Lung (tissue), 10 donors: ENCODE measurements around the gene NPIPA1. TPM values are rescaled to one million over a fixed set of nuclear protein-coding genes. Genes with fewer than 3 reads are reported as not detected.
"Not testable (repeated sequence)": the region's sequence is repeated elsewhere in the genome, so short reads cannot be mapped to it uniquely, and the experiment has no call there.

ENCODE experiments used
- ATAC-seq: fragments of 200-7000 bp; cut with Tn5 transposase; one replicate; pipeline ENCODE4 v1.9.1; 2020; ENCODE audit warnings: moderate number of reproducible peaks; ENCODE audit not compliant: insufficient read depth, low FRiP score
- DNase-seq, 3 donors: peaks; one replicate each; pipeline ENCODE4 v3.0.0-alpha.2; 2013 to 2017
- H3K27ac ChIP-seq, 2 donors: one replicate each; pipeline ENCODE4 v1.5.1; 2013; ENCODE audit warnings: mild to moderate bottlenecking in 2 of 2, moderate library complexity in 2 of 2, control low read depth in 1 of 2, inconsistent platforms in 1 of 2, low read depth in 1 of 2, low read length in 1 of 2
- H3K27me3 ChIP-seq, 3 donors: one replicate each; pipeline ENCODE4 v1.5.1; 2013; ENCODE audit warnings: low read length in 2 of 3; ENCODE audit not compliant: control insufficient read depth in 3 of 3, insufficient read depth in 3 of 3
- H3K36me3 ChIP-seq, 4 donors: one replicate each; pipeline ENCODE4 v1.5.1; 2013; ENCODE audit warnings: low read length in 4 of 4, mild to moderate bottlenecking in 1 of 4, moderate library complexity in 1 of 4; ENCODE audit not compliant: control insufficient read depth in 4 of 4, insufficient read depth in 4 of 4
- H3K4me1 ChIP-seq, 5 donors: one replicate each; pipeline ENCODE4 v1.5.1; 2013; ENCODE audit warnings: low read length in 5 of 5, mild to moderate bottlenecking in 2 of 5, moderate library complexity in 1 of 5; ENCODE audit not compliant: control insufficient read depth in 5 of 5, insufficient read depth in 5 of 5
- H3K4me3 ChIP-seq: one replicate; pipeline ENCODE4 v1.5.1; 2013; ENCODE audit warnings: mild to moderate bottlenecking, control low read depth, moderate library complexity
- H3K9ac ChIP-seq, 2 donors: one replicate each; pipeline ENCODE4 v1.5.1; 2013; ENCODE audit warnings: low read length in 2 of 2, control low read depth in 1 of 2; ENCODE audit not compliant: insufficient read depth in 1 of 2
- H3K9me3 ChIP-seq, 4 donors: one replicate each; pipeline ENCODE4 v1.5.1; 2013; ENCODE audit warnings: low read length in 3 of 4, mild to moderate bottlenecking in 1 of 4, moderate library complexity in 1 of 4; ENCODE audit not compliant: control insufficient read depth in 4 of 4, insufficient read depth in 3 of 4
- WGBS, 2 donors: extraction: QIAGEN DNeasy Blood & Tissue Kit; methylation state at CpG; one replicate each; pipeline ENCODE4 v1.1.7; 2013; 5-methylcytosine and 5-hydroxymethylcytosine counted together
- polyA plus RNA-seq, 2 donors: library from polyadenylated mRNA; stranded (reverse); fragments of 200-250 nt; gene quantifications; one replicate each; pipeline ENCODE4 v1.2.1, GENCODE V29; 2013
- total RNA-seq, 2 donors: library from RNA; depleted of rRNA in 1 of 2; stranded (reverse); fragments of >200 nt in 1 of 2; gene quantifications; one replicate each; pipeline ENCODE4 v1.2.1, GENCODE V29; 2014 to 2021
- donor health status: Bipolar disorder and iron deficiency.
- donor health status: healthy.
- donor health status: DM: yes; HTN: yes; CAD: no.

NPIPA1 gene
- total and polyA plus RNA-seq, 4 donors: 49.7 to 90.0 (median 75.3) TPM

DNA sequence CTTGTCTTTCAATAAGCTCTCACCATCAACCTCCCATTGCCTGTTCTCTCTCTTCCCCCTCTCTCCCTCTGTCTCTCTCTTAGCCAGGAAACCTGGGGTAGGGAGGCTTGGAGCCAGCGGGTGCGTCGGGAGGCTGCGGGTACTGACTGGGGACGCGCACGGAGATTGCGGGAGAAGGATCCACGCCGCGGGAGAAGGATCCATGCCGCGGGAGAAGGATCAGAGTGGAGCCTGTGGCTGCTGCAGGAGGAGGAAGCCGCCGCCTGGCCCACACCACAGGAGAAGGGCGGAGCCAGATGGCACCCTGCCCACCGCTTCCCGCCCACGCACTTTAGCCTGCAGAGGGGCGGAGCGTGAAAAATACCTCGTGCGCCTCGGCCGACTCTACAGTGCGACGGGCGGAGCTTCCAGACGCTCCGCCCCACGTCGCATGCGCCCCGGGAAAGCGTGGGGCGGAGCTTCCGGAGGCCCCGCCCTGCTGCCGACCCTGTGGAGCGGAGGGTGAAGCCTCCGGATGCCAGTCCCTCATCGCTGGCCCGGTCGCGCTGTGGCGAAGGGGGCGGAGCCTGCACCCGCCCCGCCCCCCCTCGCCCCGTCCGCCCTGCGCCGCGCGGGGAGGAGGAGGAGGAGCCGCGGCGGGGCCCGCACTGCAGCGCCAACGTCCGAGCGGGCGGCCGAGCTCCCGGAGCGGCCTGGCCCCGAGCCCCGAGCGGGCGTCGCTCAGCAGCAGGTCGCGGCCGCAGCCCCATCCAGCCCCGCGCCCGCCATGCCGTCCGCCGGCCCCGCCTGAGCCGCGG lies 26.2 kb upstream of the NPIPA1 start:
- H3K9me3 ChIP-seq: not testable (repeated sequence)
- peak; percentile 69 for ATAC-seq
- no CpG with 5 or more reads among the region's 85 CpGs for WGBS, 2 donors

DNA sequence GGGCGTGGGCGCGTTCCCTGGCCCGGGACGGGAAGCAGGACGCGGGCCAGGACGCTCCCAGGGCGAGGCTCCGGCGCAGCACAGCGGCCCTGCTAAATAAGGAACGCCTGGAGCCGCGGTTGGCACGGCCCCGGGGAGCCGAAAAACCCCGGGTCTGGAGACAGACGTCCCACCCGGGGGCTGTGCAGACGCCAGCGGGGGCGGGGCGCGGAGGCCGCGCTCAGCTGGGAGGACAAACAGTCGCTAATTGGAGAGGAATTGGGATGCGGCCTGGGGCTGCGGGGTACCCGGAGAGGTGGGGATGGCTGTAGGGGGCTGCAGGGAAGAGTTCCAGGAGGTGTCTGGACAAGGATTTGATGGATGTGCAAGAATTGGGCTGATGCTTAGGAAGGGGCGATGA lies 25.3 kb upstream of the NPIPA1 start:
- not testable (repeated sequence) for DNase-seq

More for the DNA sequence above, 26.2 kb upstream of the NPIPA1 start:
- H3K27ac ChIP-seq, DNase-seq, H3K36me3 ChIP-seq, H3K4me1 ChIP-seq, H3K4me3 ChIP-seq, H3K9ac ChIP-seq, H3K27me3 ChIP-seq: not testable (repeated sequence)

DNA sequence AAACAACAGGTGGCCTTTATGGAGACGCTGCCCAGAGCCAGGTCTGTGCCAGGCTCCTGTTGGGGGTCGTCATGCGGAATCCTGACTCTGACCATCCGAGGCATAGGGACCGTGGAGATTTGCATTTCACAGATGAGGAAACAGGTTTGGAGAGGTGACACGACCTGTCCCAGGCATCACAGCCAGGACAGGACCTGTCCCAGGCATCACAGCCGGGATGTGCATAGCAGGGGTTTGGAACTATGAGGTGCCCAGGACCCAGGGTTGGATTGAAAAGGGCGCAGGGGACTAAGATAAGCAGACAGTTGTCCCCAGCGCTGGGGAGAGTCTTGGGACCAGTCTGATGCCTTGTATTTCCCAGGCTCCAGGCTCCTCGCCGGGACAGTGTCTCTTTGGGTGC lies 24.7 kb upstream of the NPIPA1 start:
- H3K27me3 ChIP-seq, H3K4me1 ChIP-seq, ATAC-seq, H3K9me3 ChIP-seq, DNase-seq, H3K36me3 ChIP-seq, H3K27ac ChIP-seq, H3K9ac ChIP-seq, H3K4me3 ChIP-seq: not testable (repeated sequence)
- WGBS, 2 donors: 59 to 79% methylated on average over 2 of the region's 11 CpGs

More for the DNA sequence above, 25.3 kb upstream of the NPIPA1 start:
- H3K27me3 ChIP-seq, H3K4me1 ChIP-seq, H3K9ac ChIP-seq, H3K9me3 ChIP-seq, ATAC-seq, H3K4me3 ChIP-seq, H3K36me3 ChIP-seq: not testable (repeated sequence)
- 1% methylated on average over 19 to 20 of the region's 33 CpGs for WGBS, 2 donors
- peak overlapping the region in 1 of 2 donors; percentile 89 for H3K27ac ChIP-seq

DNA sequence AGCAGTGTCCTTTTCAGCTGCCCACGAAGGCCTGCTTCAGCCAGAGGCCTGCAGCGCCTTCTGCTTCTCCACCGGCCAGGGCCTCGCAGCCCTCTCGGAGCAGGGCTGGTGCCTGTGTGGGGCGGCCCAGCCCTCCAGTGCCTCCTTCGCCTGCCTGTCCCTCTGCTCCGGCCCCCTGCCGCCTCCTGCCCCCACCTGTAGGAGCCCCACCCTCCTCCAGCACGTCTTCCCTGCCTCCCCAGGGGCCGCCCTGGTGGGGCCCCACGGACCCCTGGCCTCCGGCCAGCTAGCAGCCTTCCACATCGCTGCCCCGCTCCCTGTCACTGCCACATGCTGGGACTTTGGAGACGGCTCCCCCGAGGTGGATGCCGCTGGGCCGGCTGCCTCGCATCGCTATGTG lies 18.7 kb upstream of the NPIPA1 start:
- H3K36me3 ChIP-seq, H3K27ac ChIP-seq, H3K27me3 ChIP-seq, H3K9ac ChIP-seq, H3K4me1 ChIP-seq, DNase-seq, H3K9me3 ChIP-seq, ATAC-seq, H3K4me3 ChIP-seq: not testable (repeated sequence)
- WGBS, 2 donors: 81 to 96% methylated on average over 11 to 13 of the region's 21 CpGs

DNA sequence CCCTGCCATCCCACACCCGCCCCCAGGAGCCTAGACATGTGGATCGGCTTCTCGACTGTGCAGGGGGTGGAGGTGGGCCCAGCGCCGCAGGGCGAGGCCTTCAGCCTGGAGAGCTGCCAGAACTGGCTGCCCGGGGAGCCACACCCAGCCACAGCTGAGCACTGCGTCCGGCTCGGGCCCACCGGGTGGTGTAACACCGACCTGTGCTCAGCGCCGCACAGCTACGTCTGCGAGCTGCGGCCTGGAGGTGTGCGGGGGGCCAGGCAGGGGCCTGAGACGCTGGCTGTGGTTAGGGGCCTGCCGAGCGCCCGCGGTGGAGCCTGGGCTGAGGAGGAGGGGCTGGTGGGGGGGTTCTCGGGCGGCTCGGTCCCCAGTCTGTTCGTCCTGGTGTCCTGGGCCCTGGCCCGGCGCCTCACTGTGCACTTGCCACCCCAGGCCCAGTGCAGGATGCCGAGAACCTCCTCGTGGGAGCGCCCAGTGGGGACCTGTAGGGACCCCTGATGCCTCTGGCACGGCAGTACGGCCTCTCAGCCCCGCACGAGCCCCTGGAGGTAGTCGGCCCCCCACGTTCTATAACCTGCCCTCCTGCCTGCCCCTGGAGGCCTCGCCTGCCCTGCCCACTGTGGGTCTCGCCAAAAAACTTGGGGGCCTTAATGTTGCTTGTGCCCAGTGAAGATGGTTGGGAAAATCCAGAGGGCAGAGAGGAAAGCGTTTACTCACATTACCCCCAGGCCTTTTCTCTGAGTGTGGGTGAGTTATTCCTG lies 17.2 kb upstream of the NPIPA1 start:
- not testable (repeated sequence) for H3K36me3 ChIP-seq, ATAC-seq, H3K9me3 ChIP-seq, H3K4me1 ChIP-seq, H3K27me3 ChIP-seq, H3K4me3 ChIP-seq, H3K27ac ChIP-seq, H3K9ac ChIP-seq, DNase-seq
- 71 to 97% methylated on average over 19 to 32 of the region's 41 CpGs for WGBS, 2 donors

DNA sequence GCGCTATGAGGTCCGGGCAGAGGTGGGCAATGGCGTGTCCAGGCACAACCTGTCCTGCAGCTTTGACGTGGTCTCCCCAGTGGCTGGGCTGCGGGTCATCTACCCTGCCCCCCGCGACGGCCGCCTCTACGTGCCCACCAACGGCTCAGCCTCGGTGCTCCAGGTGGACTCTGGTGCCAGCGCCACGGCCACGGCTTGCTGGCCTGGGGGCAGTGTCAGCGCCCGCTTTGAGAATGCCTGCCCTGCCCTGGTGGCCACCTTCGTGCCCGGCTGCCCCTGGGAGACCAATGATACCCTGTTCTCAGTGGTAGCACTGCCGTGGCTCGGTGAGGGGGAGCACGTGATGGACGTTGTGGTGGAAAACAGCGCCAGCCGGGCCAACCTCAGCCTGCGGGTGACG lies 15.0 kb upstream of the NPIPA1 start:
- H3K4me3 ChIP-seq, H3K9me3 ChIP-seq, DNase-seq, H3K9ac ChIP-seq, ATAC-seq, H3K4me1 ChIP-seq, H3K36me3 ChIP-seq, H3K27ac ChIP-seq, H3K27me3 ChIP-seq: not testable (repeated sequence)
- 91 to 96% methylated on average over 6 to 11 of the region's 27 CpGs for WGBS, 2 donors

DNA sequence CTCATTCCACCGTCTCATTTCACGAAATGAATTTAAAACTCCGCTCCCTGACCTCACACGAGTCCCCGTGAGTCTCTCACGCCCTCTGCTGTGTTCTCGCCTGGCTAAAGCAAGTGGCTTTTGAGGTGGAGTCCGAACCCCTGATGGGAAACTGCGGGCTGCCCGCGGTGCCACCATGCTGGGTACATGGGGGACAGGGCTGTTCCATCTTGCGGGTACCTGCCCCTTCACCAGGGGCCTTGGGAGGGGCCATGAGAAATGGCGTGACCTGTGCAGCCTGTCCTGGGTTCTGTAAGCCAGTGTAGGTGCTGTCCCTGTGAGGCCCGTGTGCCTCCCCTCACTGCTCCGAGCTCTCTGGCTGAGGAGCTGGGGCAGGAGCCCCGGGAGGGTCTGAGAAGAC lies 14.3 kb upstream of the NPIPA1 start:
- not testable (repeated sequence) for H3K36me3 ChIP-seq, H3K4me1 ChIP-seq, H3K27me3 ChIP-seq, ATAC-seq, DNase-seq, H3K27ac ChIP-seq, H3K4me3 ChIP-seq, H3K9me3 ChIP-seq, H3K9ac ChIP-seq
- WGBS, 2 donors: 85 to 90% methylated on average over 4 to 9 of the region's 16 CpGs

DNA sequence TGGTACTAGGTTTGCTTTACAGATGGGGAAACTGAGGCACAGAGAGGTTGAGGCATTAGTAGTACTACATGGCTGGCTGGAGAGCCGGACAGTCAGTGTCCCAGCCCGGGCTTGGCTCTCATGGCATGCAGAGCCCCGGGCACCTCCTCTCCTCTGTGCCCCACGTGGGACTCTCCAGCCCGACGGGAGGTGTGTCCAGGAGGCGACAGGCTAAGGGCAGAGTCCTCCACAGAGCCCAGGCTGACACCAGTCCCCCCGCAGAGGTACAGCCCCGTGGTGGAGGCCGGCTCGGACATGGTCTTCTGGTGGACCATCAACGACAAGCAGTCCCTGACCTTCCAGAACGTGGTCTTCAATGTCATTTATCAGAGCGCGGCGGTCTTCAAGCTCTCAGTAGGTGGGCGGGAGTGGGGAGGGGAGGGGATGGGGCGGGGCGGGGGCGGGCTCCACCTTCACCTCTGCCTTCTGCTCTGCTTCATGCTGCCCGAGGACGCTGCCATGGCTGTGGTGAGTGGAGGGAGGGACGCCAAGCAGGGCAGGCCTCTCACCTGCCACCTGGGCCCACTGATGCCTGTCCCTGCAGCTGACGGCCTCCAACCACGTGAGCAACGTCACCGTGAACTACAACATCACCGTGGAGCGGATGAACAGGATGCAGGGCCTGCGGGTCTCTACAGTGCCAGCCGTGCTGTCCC lies 13.7 kb upstream of the NPIPA1 start:
- WGBS, 2 donors: 78 to 100% methylated on average over 6 to 15 of the region's 31 CpGs
- H3K4me3 ChIP-seq, H3K9ac ChIP-seq, H3K27ac ChIP-seq, H3K9me3 ChIP-seq, H3K27me3 ChIP-seq, H3K36me3 ChIP-seq, H3K4me1 ChIP-seq, DNase-seq, ATAC-seq: not testable (repeated sequence)
